CD4-positive, alpha-beta T cell treated with Interleukin-6 at 100 ng/mL for 8 hours (primary cell): ENCODE data around the gene C16orf89.

Source experiments
- DNase-seq: peaks from one replicate; pipeline ENCODE4 v3.0.0-alpha.2; 2020; ENCODE audit warnings: mixed read lengths, low spot score

C16orf89 gene

GRCh38 chr16:5003828-5004227 is 61.9 kb downstream of the C16orf89 start:
- no peak for DNase-seq

- no peak for DNase-seq
Observed at GRCh38 chr16:5003211-5003610, 62.5 kb downstream of the C16orf89 start.

- DNase-seq, result no peak
Observed at GRCh38 chr16:5002699-5003143, 63.0 kb downstream of the C16orf89 start.

GRCh38 chr16:5001986-5002385 is 63.8 kb downstream of the C16orf89 start:
- DNase-seq, result no peak

GRCh38 chr16:5001571-5001970 is 64.2 kb downstream of the C16orf89 start:
- DNase-seq, result no peak

GRCh38 chr16:5000573-5001001 is 65.2 kb downstream of the C16orf89 start:
- no peak for DNase-seq

- DNase-seq, result no peak
Observed at GRCh38 chr16:4994719-4995434, 70.9 kb downstream of the C16orf89 start.
